Measurements from ENCODE around the gene PTCD2. TPM values are rescaled to one million over a fixed set of nuclear protein-coding genes. Genes with fewer than 3 reads are reported as not detected.
"Not testable (repeated sequence)": the region's sequence is repeated elsewhere in the genome, so short reads cannot be mapped to it uniquely, and the experiment has no call there.

PTCD2 gene
- total RNA-seq, 4 donors from 2014 or later: 3.5 to 7.1 (median 5.8) TPM

DNA sequence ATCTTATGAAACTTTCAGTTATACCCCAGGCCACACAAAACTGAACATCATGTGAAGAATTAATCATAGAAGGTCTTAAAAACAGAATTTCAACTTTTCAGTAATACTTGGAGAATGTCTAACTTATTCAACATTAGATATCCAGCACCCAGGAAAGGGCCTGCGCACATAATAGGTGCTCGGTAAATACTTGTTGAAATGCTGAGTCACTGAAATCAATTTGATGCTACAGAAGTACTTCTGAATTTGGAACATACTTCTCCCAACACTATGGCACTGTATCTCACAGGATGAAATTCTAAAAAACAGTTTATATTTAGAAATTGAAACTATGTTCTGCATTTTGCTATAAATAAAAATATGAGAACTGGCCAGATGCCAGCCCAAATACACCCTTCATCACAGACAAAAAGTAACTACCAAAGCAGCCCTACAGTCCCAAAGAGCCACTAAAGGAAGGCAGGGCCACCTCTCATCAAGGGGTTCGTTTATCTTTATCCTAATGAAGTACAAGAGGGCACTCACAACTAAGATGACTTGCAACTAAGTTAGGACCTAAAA, 26.6 kb upstream of the PTCD2 start:
- no peak overlapping the region for H3K27ac ChIP-seq (replicated peaks in 1 of 4)
- intact Hi-C loops (cut with DNase I): no loop called here
- no peak for DNase-seq (ENCODE audit: extremely low spot score)
- H3K9me3 ChIP-seq: no peaks in the 10 kb centered on the region
- no peak overlapping the region for H3K4me3 ChIP-seq
- peaks cover 0 to 18% (median 8%) of the 10 kb centered on the region in 4 donors for H3K36me3 ChIP-seq
- whole genome bisulfite sequencing: 79% methylated on average over 3 of the region's 3 CpGs
- H3K4me1 ChIP-seq: peaks cover 5 to 16% (median 8%) of the 10 kb centered on the region in 4 donors
- TF ChIP-seq EP300 (IDR thresholded peaks at IDR 0.05) (no peak), CTCF (IDR thresholded peaks at IDR 0.05) (no peak), POLR2A (IDR thresholded peaks at IDR 0.05; ENCODE audit: low read depth) (no peak), POLR2AphosphoS5 (IDR thresholded peaks at IDR 0.05) (no peak)
- H3K27me3 ChIP-seq: no peaks in the 10 kb centered on the region

DNA sequence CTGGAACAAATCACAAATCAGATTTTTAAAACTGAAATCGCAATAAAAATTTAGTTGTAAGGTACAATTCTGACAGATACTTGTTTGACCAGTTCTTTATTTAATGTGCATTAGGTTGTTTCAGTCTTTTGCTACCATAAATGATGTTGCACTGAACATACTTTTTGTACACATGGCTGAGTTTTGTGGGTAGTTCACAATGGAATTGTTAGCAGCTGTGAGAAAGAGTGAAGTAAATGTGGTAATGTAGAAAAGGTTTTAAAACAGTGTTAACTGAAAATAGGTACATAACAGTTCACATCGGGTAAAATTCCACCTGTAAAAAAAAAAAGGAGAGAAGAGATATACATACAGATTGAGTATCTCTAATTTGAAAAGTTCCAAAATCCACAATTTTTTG, 25.7 kb upstream of the PTCD2 start:
- Histone ChIP-seq H3K4me3 (no peak overlapping the region), H3K9me3 (no peaks in the 10 kb centered on the region), H3K4me1 (peaks cover 5 to 10% (median 8%) of the 10 kb centered on the region in 4 donors), H3K27me3 (no peaks in the 10 kb centered on the region), H3K36me3 (peaks cover 0 to 18% (median 8%) of the 10 kb centered on the region in 4 donors), H3K27ac (replicated peaks in 1 of 4) (no peak overlapping the region)
- 94% methylated on average over 2 of the region's 2 CpGs for WGBS
- intact Hi-C loops (cut with DNase I): no loop called here
- TF ChIP-seq POLR2AphosphoS5 (IDR thresholded peaks at IDR 0.05) (no peak), EP300 (IDR thresholded peaks at IDR 0.05) (no peak), CTCF (IDR thresholded peaks at IDR 0.05) (no peak), POLR2A (IDR thresholded peaks at IDR 0.05; ENCODE audit: low read depth) (no peak)
- DNase-seq (ENCODE audit: extremely low spot score): no peak

DNA sequence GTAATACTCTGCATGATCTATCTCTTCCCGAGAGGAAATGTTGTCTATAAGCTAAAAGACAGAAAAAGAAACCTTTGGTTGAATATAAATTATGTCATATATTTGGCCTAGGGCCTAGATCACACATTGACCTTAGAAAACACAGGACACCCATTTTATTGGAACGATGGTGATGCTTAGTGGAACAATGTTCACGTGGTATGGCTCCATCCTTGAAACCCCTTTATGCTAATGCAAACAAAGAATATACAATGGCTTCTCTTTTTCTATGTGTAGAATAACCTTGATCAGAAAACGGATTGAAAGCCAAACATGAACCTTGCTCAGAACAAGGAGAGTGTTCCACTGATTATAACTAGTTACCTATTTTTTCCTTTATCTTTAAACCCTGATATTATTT, 24.6 kb upstream of the PTCD2 start:
- WGBS: 91% methylated on average over 4 of the region's 4 CpGs

GRCh38 chr5:72296256-72296655, 23.9 kb upstream of the PTCD2 start:
- no peak for DNase-seq (ENCODE audit: extremely low spot score)
- Histone ChIP-seq H3K4me3 (no peak overlapping the region), H3K4me1 (peaks cover 6 to 20% (median 12%) of the 10 kb centered on the region in 4 donors), H3K9me3 (no peaks in the 10 kb centered on the region), H3K36me3 (peaks cover 0 to 6% (median 3%) of the 10 kb centered on the region in 4 donors), H3K27me3 (no peaks in the 10 kb centered on the region), H3K27ac (replicated peaks in 1 of 4) (no peak overlapping the region)
- TF ChIP-seq CTCF (IDR thresholded peaks at IDR 0.05) (no peak), POLR2AphosphoS5 (IDR thresholded peaks at IDR 0.05) (no peak), EP300 (IDR thresholded peaks at IDR 0.05) (no peak), POLR2A (IDR thresholded peaks at IDR 0.05; ENCODE audit: low read depth) (no peak)
- intact Hi-C loops (cut with DNase I): no loop called here
- 97% methylated on average over 2 of the region's 2 CpGs for WGBS

More for the DNA sequence above, 24.6 kb upstream of the PTCD2 start:
- H3K36me3 ChIP-seq: peaks cover 0 to 11% (median 3%) of the 10 kb centered on the region in 4 donors
- H3K4me1 ChIP-seq: peaks cover 5 to 12% (median 8%) of the 10 kb centered on the region in 4 donors
- TF ChIP-seq POLR2AphosphoS5 (IDR thresholded peaks at IDR 0.05) (no peak), POLR2A (IDR thresholded peaks at IDR 0.05; ENCODE audit: low read depth) (no peak), CTCF (IDR thresholded peaks at IDR 0.05) (no peak), EP300 (IDR thresholded peaks at IDR 0.05) (no peak)
- H3K27ac ChIP-seq (replicated peaks in 1 of 4): no peak overlapping the region
- no peak for DNase-seq (ENCODE audit: extremely low spot score)
- H3K9me3 ChIP-seq: no peaks in the 10 kb centered on the region
- H3K4me3 ChIP-seq: no peak overlapping the region
- no peaks in the 10 kb centered on the region for H3K27me3 ChIP-seq
- intact Hi-C loops (cut with DNase I): no loop called here

DNA sequence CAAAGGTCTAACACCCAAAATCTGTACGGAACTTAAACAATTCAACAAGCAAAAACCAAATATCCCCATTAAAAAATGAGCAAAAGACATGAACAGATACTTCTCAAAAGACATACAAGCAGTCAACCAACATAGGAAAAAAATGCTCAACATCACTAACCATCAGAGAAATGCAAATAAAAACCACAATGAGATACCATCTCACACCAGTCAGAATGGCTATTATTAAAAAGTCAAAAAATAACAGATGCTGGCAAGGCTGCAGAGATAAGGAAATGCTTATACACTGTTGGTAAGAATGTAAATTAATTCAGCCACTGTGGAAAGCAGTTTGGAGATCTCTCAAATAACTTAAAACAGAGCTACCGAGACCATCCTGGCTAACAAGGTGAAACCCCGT, 22.0 kb upstream of the PTCD2 start:
- intact Hi-C loops (cut with DNase I): not testable (repeated sequence)
- WGBS: 97% methylated on average over 3 of the region's 3 CpGs
- H3K4me1 ChIP-seq: peaks cover 6 to 24% (median 12%) of the 10 kb centered on the region in 4 donors

More for the DNA sequence above, 22.0 kb upstream of the PTCD2 start:
- not testable (repeated sequence) for DNase-seq (ENCODE audit: extremely low spot score); H3K27me3 ChIP-seq; H3K27ac ChIP-seq (replicated peaks in 1 of 4); H3K4me3 ChIP-seq; H3K9me3 ChIP-seq
- peaks cover 0 to 11% (median 3%) of the 10 kb centered on the region in 4 donors for H3K36me3 ChIP-seq

Data from esophagus muscularis mucosa (tissue), 4 donors.